GM04503 (cell line): ENCODE data around the gene ACTN4.

Experiments used
- DNase-seq: peaks from one replicate; pipeline ENCODE4 v3.0.0-alpha.2; 2012; ENCODE audit warnings: low read depth

ACTN4 gene

GRCh38 chr19:38709671-38710415, 62.4 kb downstream of the ACTN4 start:
- DNase-seq, result no peak

DNA sequence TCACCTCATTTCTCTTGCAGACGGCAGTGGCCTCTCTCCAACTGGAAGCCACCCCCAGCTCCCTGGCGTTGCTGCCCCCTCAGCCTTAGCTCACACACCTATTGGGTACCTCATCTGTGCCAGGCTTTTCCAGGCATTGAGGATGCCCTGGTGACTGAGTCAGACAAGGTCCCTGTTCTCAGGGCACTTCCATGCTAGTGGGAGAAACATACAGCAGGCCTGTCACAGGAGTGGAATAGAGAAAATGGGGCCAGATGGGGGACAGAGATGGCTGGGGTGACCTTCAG, 62.9 kb downstream of the ACTN4 start:
- no peak for DNase-seq

DNA sequence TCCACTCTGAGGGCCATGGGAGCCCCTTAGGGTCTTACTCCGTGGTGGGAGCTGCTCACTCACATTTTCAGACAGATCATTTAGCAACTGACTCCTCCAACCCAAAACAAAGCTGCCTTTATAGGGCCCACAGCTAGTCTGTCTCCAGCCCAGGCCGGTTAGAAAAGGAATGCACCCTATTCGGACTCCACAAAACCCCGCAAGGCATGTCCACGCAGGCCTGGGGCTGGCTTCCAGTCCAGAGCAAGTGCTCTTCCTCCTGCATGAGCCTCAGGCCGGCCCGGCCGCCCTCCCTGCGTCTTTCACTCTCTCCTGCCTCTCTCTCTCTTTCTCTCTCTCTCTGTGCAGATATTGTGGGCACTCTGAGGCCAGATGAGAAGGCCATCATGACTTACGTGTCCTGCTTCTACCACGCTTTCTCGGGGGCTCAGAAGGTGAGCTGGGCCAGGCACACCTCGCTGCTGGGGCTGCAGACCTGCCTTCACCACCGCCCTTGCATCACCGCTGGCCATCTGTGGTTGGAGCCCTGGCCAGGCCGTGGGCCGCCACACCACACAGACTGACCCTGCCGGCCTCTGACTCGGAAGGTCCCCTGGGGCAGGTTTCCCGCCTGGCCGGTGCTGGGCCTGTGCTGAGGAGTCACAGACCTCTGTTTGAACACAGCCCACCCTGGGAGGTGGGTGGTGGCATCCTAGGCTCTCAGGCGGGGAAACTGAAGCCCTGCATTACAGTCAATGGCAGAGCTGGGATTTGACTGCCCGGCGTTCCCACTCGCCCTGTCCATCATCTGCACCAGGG, 63.7 kb downstream of the ACTN4 start:
- DNase-seq, result no peak

GRCh38 chr19:38711726-38712153, 64.3 kb downstream of the ACTN4 start:
- DNase-seq, result peak; percentile 69

GRCh38 chr19:38712161-38712748, 64.8 kb downstream of the ACTN4 start:
- DNase-seq, result no peak

GRCh38 chr19:38713227-38713649, 65.8 kb downstream of the ACTN4 start:
- DNase-seq, result no peak

DNA sequence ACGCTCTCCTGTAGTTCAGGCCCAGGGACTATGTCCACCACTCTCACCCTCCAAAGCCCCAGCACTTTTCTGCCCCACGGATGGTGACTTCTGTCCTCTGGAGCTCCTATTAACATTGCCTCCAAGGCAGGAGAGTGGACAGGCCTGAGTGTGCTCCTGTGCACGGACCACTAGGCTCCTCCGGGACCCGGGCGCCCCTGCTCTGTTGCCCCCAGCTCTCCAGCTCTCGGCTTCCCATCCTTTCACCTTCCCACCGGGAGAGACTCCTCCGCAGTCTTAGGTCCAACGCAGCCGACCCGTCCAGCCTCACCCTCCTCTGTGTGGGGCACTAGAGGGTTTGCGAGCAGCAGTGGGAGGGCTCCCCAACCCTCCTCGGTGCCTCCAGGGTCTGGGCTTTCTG, 66.4 kb downstream of the ACTN4 start:
- no peak for DNase-seq

- no peak for DNase-seq
Observed at GRCh38 chr19:38714354-38714778, 66.9 kb downstream of the ACTN4 start.

- no peak for DNase-seq
Observed at GRCh38 chr19:38715555-38715954, 68.1 kb downstream of the ACTN4 start.

DNA sequence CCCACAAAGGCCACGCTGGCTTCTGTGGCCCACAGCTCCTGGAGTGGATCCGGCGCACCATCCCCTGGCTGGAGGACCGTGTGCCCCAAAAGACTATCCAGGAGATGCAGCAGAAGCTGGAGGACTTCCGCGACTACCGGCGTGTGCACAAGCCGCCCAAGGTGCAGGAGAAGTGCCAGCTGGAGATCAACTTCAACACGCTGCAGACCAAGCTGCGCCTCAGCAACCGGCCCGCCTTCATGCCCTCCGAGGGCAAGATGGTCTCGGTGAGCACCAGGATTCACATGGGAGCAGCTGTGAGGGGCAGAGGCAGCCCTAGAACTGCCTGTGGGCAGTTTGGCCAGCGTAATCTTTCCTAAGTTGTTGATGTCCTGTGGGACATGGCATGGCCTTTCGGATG, 69.6 kb downstream of the ACTN4 start:
- DNase-seq, result no peak

GRCh38 chr19:38717855-38718254, 70.4 kb downstream of the ACTN4 start:
- DNase-seq, result no peak

- no peak for DNase-seq
Observed at GRCh38 chr19:38718747-38719543, 71.5 kb downstream of the ACTN4 start.

- DNase-seq, result no peak
Observed at GRCh38 chr19:38719761-38720558, 72.5 kb downstream of the ACTN4 start.

DNA sequence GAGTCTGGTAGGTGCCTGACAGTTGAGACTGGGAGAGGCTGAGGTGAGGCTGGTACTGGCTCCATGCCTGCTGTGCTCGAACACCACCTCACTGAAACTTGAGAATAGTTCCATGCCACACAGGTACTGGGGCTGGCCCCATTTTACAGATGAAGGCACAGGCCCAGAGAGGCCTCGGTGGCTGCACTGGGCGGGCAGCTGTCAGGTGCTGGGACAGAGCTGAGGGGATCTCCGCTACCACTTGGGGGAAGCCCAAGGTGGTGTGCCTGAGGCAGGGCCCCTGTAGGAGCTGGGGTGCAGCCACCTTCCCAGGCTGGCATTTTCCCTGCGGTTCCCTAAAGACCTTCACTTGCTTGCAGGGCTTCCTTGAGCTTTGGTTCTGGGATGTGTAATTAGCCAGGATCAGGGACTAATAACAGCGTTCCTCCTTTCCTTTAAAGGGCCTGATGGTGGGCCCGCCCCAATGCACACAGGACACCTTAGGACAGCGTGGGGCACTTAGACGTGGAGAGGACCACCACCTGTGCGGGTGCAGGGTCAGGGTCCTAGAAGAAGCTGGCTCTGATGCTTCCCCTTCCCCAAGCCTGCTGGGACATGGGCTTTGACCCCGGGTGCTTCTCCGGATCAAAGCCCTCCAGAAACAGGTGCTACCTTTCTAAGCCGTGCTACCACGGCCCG, 73.2 kb downstream of the ACTN4 start:
- DNase-seq, result no peak

DNA sequence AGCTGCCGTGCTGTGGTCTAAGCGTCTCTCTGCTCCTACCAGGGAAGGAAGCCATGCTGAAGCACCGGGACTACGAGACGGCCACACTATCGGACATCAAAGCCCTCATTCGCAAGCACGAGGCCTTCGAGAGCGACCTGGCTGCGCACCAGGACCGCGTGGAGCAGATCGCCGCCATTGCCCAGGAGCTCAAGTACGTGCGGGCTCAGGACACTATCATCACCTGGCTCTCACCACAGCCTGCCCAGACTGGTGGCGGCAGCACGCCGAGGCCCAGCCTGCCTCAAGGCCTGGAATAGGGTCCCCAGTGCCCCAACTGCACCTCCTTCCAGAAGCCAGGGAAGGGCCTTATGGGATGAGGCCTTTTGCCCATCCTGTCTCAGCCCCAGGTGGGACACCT, 74.0 kb downstream of the ACTN4 start:
- no peak for DNase-seq

- no peak for DNase-seq
Observed at GRCh38 chr19:38721979-38722773, 74.7 kb downstream of the ACTN4 start.

DNA sequence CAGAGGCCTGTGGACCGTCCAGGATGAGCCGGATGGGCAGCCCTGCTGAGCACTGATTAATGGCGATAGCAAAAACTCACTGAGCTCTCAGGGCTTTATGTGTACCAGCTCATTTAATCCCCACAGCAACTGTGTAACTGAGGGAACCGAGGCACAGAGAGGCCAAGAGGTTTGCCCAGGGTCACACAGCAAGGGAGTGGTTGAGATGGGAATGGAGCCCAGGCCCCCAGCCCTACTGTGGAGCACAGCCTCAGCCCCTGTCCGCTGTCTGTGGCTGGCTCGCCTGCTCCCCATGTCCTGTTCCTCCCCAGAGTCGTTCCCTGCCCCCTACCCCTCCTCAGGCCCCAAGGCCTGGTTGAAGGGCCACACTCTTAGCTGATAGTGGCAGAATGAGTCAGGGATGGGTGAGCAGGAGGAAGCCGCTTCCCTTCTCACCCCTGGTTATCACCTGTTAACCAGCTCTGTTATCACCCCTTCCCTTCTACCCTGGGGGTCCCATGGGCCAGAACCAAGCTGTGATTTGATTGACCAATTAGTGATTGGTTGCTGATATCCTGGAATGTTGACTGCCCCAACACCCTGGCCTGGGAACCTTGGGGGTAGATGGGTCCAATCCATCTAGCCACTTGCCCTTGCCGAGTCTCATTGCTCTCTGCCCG, 75.6 kb downstream of the ACTN4 start:
- DNase-seq, result no peak

- no peak for DNase-seq
Observed at GRCh38 chr19:38723606-38723965, 76.1 kb downstream of the ACTN4 start.

- DNase-seq, result no peak
Observed at GRCh38 chr19:38723990-38724854, 76.8 kb downstream of the ACTN4 start.
